CD8-positive, alpha-beta memory T cell (primary cell): ENCODE data around the gene IPO7. TPM values are rescaled to one million over a fixed set of nuclear protein-coding genes. Genes with fewer than 3 reads are reported as not detected.
A peak's percentile ranks its signal among the peaks of the same experiment; 100 is the strongest.

Source experiments
- CTCF ChIA-PET: fragments of 350-600 bp; sonication (Branson Sonifier 250); formaldehyde crosslinking; loops from one replicate; lab custom pipeline; 2021; ENCODE audit warnings: antibody characterized with exemption; lab: Charles Lee
- POLR2A ChIA-PET: fragments of 350-600 bp; sonication (Branson Sonifier 250); formaldehyde crosslinking; loops from one replicate; lab custom pipeline; 2021; ENCODE audit warnings: antibody characterized with exemption; lab: Charles Lee
- DNase-seq, 5 donors: peaks; one replicate each; pipeline versions ENCODE4 v3.0.0 to v3.0.0-alpha.2; 2020 to 2022; ENCODE audit warnings: mixed read lengths in 1 of 5
- H3K27ac ChIP-seq: one replicate; pipeline ENCODE4 v1.7.0; 2013; ENCODE audit warnings: low read depth, mild to moderate bottlenecking, low read length, moderate library complexity
- H3K27me3 ChIP-seq: 2 replicates; pipeline ENCODE4 v1.7.0; 2013; ENCODE audit warnings: low read length, mild to moderate bottlenecking; ENCODE audit not compliant: insufficient read depth, poor library complexity, severe bottlenecking
- H3K36me3 ChIP-seq: 2 replicates; pipeline ENCODE4 v1.7.0; 2013; ENCODE audit warnings: mild to moderate bottlenecking, low read length, moderate library complexity; ENCODE audit not compliant: insufficient read depth
- H3K4me1 ChIP-seq: 2 replicates; pipeline ENCODE4 v1.7.0; 2013; ENCODE audit warnings: mild to moderate bottlenecking, low read length, moderate library complexity; ENCODE audit not compliant: insufficient read depth
- H3K4me3 ChIP-seq: 2 replicates; pipeline ENCODE4 v1.7.0; 2013; ENCODE audit warnings: mild to moderate bottlenecking, low read length
- H3K9me3 ChIP-seq: 2 replicates; pipeline ENCODE4 v1.7.0; 2013; ENCODE audit warnings: mild to moderate bottlenecking, low read length
- H3K27ac Mint-ChIP-seq, 8 donors: one replicate each; pipeline ENCODE4 v1.8.0; 2020 to 2021; ENCODE audit warnings: mixed read lengths in 8 of 8, mild to moderate bottlenecking in 6 of 8, inconsistent platforms in 3 of 8, moderate library complexity in 3 of 8
- H3K27me3 Mint-ChIP-seq, 2 donors: one replicate each; pipeline ENCODE4 v1.8.0; 2020 to 2021; ENCODE audit warnings: mixed read lengths in 2 of 2, mild to moderate bottlenecking in 1 of 2, moderate library complexity in 1 of 2
- H3K36me3 Mint-ChIP-seq, 3 donors: one replicate each; pipeline ENCODE4 v1.8.0; 2020 to 2021; ENCODE audit warnings: mixed read lengths in 3 of 3, inconsistent platforms in 1 of 3, mild to moderate bottlenecking in 1 of 3
- H3K4me1 Mint-ChIP-seq, 3 donors: one replicate each; pipeline ENCODE4 v1.8.0; 2020 to 2021; ENCODE audit warnings: mixed read lengths in 3 of 3, inconsistent platforms in 1 of 3, mild to moderate bottlenecking in 1 of 3
- H3K4me3 Mint-ChIP-seq, 7 donors: one replicate each; pipeline ENCODE4 v1.8.0; 2020 to 2021; ENCODE audit warnings: mixed read lengths in 7 of 7, mild to moderate bottlenecking in 6 of 7, moderate library complexity in 4 of 7, inconsistent platforms in 2 of 7
- H3K9me3 Mint-ChIP-seq, 5 donors: one replicate each; pipeline ENCODE4 v1.8.0; 2020 to 2022; ENCODE audit warnings: mixed read lengths in 5 of 5, mild to moderate bottlenecking in 3 of 5, moderate library complexity in 2 of 5, inconsistent platforms in 1 of 5
- polyA plus RNA-seq: library from polyadenylated mRNA; unstranded; fragments of 300-500 nt; fragmentation: Illumina TruSeq; gene quantifications from one replicate; pipeline ENCODE4 v1.2.3, GENCODE V29; 2021
- total RNA-seq, 2 experiments: library from RNA; stranded (reverse); gene quantifications; one replicate each; pipeline ENCODE4 v1.2.3, GENCODE V29; 2021

The IPO7 gene
- total and polyA plus RNA-seq, 3 experiments from 2014 or later: 3.6 to 169 (median 150) TPM

- H3K9me3 ChIP-seq: no peaks in the 10 kb centered on the region
- no peaks in the 10 kb centered on the region for H3K27me3 Mint-ChIP-seq
- peak overlapping the region; percentile 7 for H3K27ac ChIP-seq
- peaks cover 41% of the 10 kb centered on the region for H3K36me3 ChIP-seq
- H3K4me3 Mint-ChIP-seq: no peak overlapping the region
- no peak overlapping the region for H3K4me3 ChIP-seq
- H3K36me3 Mint-ChIP-seq: peaks cover 5 to 73% (median 32%) of the 10 kb centered on the region in 3 donors
- no peak overlapping the region for H3K27ac Mint-ChIP-seq
- no peaks in the 10 kb centered on the region for H3K27me3 ChIP-seq
- ChIA-PET CTCF (interaction anchor here (1.4 kb wide), 1 partner anchor 118 kb away, joined by 3 read pairs; no protein-coding TSS in a partner anchor), POLR2A (no interaction called here)
- peaks cover 0 to 5% (median 2%) of the 10 kb centered on the region in 3 donors for H3K4me1 Mint-ChIP-seq
- no peak for DNase-seq
- no peaks in the 10 kb centered on the region for H3K9me3 Mint-ChIP-seq
- no peaks in the 10 kb centered on the region for H3K4me1 ChIP-seq
These were observed 111.5 kb downstream of the IPO7 start for GRCh38 chr11:9495803-9496514.

Other genes with a start within 250 kb of the IPO7 start
- gene DENND5A, start 119.3 kb upstream of the IPO7 start, total RNA-seq: 10 to 100 TPM; 25.8 to 27.9 TPM
- gene DENND5A, start 119.3 kb upstream of the IPO7 start, polyA plus RNA-seq: 13.1 TPM
- 10 to 100 TPM; 21.1 to 24.9 TPM for gene TMEM41B, start 70.1 kb upstream of the IPO7 start, total RNA-seq
- gene TMEM41B, start 70.1 kb upstream of the IPO7 start, polyA plus RNA-seq: 11.3 TPM
- gene ZNF143, start 76.4 kb downstream of the IPO7 start, total RNA-seq: 10 to 100 TPM; 33.0 to 39.8 TPM
- gene ZNF143, start 76.4 kb downstream of the IPO7 start, polyA plus RNA-seq: 33.3 TPM
- gene WEE1, start 189.0 kb downstream of the IPO7 start, total RNA-seq: 10 to 100 TPM; 46.9 to 49.8 TPM
- 8.1 TPM for gene WEE1, start 189.0 kb downstream of the IPO7 start, polyA plus RNA-seq